Stimulated activated memory B cell treated with anti-CD40 and anti-IgM and Interleukin-4, amounts not matched to agents 10 μg/mL and 1 μg/mL and 100 μg/mL, for 72 hours (primary cell): ENCODE results near the gene SLC12A8.
A peak's percentile ranks its signal among the peaks of the same experiment; 100 is the strongest.

Source experiments
- ATAC-seq: fragments of 150-1000 bp; cut with Tn5 transposase; 2 replicates; pipeline ENCODE4 v1.10.0; 2021
- H3K27ac Mint-ChIP-seq: one replicate; pipeline ENCODE4 v1.8.0; 2022; ENCODE audit warnings: mild to moderate bottlenecking, mixed read lengths
- H3K27me3 Mint-ChIP-seq: one replicate; pipeline ENCODE4 v1.8.0; 2022; ENCODE audit warnings: mixed read lengths
- H3K36me3 Mint-ChIP-seq: one replicate; pipeline ENCODE4 v1.8.0; 2022; ENCODE audit warnings: mixed read lengths
- H3K4me1 Mint-ChIP-seq: one replicate; pipeline ENCODE4 v1.8.0; 2022; ENCODE audit warnings: mixed read lengths
- H3K4me3 Mint-ChIP-seq: one replicate; pipeline ENCODE4 v1.8.0; 2022; ENCODE audit warnings: mild to moderate bottlenecking, moderate library complexity, mixed read lengths
- H3K9me3 Mint-ChIP-seq: one replicate; pipeline ENCODE4 v1.8.0; 2022; ENCODE audit warnings: mixed read lengths

The SLC12A8 gene

DNA sequence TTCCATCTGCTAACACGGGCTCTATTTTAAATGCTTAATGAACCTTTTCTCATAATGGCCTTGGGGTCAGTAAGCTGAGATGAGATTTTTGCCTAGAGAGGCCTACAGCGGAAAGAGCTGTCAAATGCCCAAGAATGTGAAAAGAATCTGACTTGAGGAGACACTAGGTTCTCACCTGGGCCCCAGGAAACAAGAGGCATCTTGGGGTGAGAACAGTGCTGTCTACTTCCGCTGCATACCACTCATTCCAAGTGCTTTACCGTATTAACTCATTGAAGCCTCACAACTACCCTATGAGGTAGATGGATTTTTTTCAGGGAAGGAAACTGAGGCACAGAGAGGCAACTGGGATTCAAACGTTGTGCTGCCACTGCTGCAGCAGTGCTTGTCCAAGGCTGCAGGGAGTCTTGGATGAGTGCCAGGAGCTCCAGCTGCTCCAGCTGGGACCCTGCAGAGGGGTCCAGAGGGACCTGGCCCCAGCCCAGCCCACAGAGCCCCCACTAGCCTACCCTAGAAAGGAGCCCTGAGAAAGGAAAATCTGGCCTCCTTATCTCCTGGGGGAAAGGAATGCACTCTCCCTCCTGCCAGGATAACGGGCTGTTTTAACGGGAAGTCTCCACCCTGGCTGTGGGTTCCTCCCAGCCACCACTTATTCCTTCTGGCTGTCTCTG, 68.4 kb downstream of the SLC12A8 start:
- Mint-ChIP-seq H3K4me3 (no peak overlapping the region), H3K4me1 (peaks cover 86% of the 10 kb centered on the region), H3K27me3 (no peaks in the 10 kb centered on the region), H3K36me3 (no peaks in the 10 kb centered on the region), H3K9me3 (no peaks in the 10 kb centered on the region), H3K27ac (peak overlapping the region; percentile 94)
- no peak for ATAC-seq

DNA sequence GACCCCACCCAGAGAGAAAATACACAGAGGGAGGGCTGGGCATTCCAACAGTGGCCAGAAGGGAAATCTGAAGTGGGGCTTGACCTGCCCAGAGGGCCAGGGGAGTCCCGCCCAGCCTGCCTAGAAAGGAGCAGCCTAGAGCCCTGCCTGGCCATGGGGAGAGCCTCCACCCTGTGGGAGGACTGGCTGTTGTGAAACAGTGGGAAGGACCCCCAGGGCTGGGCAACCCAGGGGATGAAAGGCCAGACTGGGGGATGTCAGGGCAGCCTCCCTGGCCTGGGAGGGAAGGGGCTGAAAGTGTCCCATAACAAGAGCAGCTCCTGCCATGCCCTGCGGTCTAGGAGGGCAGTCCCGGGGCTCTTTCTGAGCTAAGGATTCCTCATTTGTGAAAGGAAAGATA, 69.0 kb downstream of the SLC12A8 start:
- no peak for ATAC-seq
- no peaks in the 10 kb centered on the region for H3K36me3 Mint-ChIP-seq
- H3K27me3 Mint-ChIP-seq = no peaks in the 10 kb centered on the region
- H3K4me3 Mint-ChIP-seq = no peak overlapping the region
- no peaks in the 10 kb centered on the region for H3K9me3 Mint-ChIP-seq
- peaks cover 81% of the 10 kb centered on the region for H3K4me1 Mint-ChIP-seq
- H3K27ac Mint-ChIP-seq = peak overlapping the region; percentile 94

DNA sequence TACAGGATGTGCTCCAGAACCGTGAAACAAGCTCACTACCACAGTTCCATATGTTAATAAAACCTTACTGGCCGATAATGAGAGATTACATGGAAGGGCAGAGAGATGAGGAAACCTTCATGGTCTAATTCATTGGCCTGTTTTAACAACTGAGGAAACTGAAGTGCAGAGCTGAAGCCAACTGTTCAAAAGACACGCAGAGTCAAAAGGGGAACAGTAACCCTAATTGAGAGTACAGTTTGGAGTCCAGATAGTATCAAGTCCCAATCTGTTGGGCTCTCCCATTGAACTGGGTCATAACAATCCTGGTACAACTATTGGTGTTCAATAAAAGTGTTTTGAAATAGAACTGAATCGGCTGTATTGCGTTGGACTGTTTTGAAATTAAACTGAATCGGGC, 69.6 kb downstream of the SLC12A8 start:
- no peaks in the 10 kb centered on the region for H3K27me3 Mint-ChIP-seq
- ATAC-seq = no peak
- H3K9me3 Mint-ChIP-seq = no peaks in the 10 kb centered on the region
- H3K4me1 Mint-ChIP-seq = peaks cover 77% of the 10 kb centered on the region
- H3K36me3 Mint-ChIP-seq = no peaks in the 10 kb centered on the region
- H3K4me3 Mint-ChIP-seq = no peak overlapping the region
- H3K27ac Mint-ChIP-seq = peak overlapping the region; percentile 94

DNA sequence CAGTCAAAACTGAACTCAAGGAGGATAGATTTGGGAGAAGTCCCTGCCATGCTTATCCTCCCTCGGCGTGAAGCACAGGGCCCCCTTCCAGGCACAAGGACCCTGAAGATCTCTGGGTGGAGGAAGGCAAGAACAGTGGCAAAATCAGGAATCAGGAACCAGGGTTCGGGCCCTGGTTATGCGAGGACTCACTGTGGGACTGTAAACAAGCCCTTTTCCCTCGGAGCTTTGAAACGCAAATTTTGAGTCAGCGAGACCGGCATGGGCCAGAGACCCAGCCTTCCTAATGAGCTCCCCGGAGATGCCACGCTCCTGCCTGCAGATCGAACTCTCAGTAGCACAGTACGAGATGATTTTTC, 70.1 kb downstream of the SLC12A8 start:
- peak overlapping the region; percentile 94 for H3K27ac Mint-ChIP-seq
- no peaks in the 10 kb centered on the region for H3K36me3 Mint-ChIP-seq
- H3K4me1 Mint-ChIP-seq = peaks cover 77% of the 10 kb centered on the region
- no peaks in the 10 kb centered on the region for H3K9me3 Mint-ChIP-seq
- H3K4me3 Mint-ChIP-seq = peak overlapping the region; percentile 80
- no peak for ATAC-seq
- no peaks in the 10 kb centered on the region for H3K27me3 Mint-ChIP-seq

DNA sequence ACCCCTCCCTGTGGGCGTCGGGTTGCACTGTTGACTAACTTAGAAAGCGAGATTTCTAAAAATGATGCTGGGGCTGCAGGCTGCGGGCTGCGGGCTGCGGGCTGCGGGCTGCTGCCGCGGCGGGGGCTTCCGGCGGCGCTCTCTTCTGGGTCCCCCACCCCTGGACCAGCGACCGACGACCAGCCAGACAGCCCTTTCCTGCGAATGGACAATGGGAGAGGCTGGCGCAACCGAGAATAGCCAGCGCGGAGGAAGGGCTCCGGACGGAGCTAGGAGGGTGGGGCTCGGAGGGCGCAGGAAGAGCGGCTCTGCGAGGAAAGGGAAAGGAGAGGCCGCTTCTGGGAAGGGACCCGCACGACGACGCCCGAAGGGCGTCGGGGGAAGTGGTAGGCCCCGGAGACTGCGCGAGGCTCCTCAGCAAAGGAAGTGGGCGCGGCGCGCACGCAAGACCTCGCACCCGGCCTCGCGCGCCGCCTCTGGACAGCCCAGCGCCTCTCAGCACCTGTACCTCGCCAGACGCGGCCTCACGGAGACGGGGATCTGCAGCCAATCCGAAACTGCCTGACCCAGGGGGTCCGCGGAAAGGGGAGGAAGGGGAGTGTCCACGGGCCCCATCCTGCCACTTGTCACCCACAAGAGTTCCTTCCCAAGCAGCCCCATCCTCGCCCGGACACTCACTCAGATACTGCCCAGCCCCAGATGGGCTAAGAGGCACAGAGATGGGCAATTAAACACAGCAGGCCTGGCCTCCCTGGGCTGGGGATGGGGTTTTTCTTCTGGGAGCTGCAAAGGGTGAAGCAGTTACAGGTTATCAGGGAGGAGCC, 70.7 kb downstream of the SLC12A8 start:
- Mint-ChIP-seq H3K4me3 (peak overlapping the region; percentile 80), H3K27ac (peak overlapping the region; percentile 94), H3K9me3 (no peaks in the 10 kb centered on the region), H3K4me1 (peaks cover 72% of the 10 kb centered on the region), H3K36me3 (no peaks in the 10 kb centered on the region), H3K27me3 (no peaks in the 10 kb centered on the region)
- peak; percentile 86 for ATAC-seq

DNA sequence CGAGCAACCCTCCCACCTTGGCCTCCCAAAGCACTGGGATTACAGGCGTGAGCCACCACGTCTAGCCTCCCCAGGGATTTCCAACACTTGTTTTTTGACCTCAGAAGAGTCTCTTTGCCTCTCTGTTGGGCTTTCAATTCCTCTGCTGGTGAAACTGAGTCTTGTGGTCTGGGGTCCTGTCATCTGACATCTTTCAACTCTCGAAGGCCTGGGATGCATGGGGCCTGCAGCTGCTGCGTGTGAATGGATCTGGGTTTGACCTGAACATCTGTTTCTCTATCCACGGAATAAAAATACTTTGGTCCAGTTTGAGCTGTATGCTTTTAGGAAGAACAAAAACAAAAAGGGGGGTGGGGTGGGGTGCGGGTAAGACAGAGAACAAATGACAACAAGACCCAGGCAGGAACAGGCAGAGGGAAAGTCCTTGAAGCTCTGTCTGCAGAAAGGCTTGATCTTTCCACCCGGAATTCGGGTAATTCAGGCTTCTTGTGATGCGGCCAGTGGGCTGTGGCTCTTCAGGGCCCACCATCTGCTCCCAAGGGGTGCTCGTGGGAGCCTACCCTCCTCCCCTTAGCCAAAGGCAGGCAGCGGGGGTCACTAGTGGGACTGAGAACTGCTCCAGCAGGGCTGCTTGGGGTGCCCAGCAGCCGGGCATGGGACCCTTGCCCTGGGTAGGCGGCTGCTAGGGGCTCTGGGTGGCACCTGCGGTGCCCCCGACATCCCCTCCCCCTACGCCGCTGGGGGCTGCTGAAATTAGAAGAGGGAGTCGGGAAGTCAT, 71.5 kb downstream of the SLC12A8 start:
- no peaks in the 10 kb centered on the region for H3K27me3 Mint-ChIP-seq

DNA sequence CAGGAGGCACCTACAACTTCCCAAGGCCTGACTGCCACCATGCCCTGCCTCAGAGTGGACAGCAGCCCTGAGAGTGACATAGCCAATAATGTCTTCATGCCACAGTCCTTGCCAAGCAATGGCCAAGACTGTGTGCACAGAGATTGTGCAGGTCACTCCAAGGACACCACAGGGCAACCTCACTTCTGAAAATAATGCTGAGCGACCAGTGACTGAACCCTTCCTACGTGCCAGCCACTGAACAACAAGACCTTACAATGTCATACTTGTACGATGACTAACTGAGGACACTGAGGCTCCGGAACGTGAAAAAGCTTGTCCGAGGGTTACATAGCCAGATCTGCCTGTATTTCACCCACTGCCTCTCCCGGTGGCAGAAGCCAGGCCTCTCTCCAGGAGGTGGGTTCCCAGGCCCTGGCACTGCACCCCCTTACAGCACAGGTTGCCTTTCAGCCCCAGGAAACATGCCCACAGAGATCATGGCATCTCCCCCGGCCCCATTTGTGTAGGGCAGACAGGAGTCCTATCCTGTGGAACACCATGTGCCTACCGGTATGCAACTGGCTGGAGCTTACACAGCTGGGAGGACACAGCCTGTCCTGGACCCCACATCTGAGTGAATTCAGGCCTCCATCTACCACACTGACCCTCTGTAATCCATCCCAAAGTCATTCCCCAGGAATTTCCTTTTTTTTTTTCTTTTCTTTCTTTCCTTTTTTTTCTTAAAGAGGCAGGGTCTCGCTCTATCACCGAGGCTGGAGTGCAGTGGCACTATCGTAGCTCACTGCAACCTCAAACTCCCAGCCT, 72.3 kb downstream of the SLC12A8 start:
- no peak overlapping the region for H3K4me3 Mint-ChIP-seq
- no peaks in the 10 kb centered on the region for H3K9me3 Mint-ChIP-seq
- H3K36me3 Mint-ChIP-seq = no peaks in the 10 kb centered on the region
- no peak for ATAC-seq
- peaks cover 66% of the 10 kb centered on the region for H3K4me1 Mint-ChIP-seq
- peak overlapping the region; percentile 94 for H3K27ac Mint-ChIP-seq
- no peaks in the 10 kb centered on the region for H3K27me3 Mint-ChIP-seq

More for the DNA sequence above, 71.5 kb downstream of the SLC12A8 start:
- no peaks in the 10 kb centered on the region for H3K36me3 Mint-ChIP-seq
- no peak for ATAC-seq
- H3K27ac Mint-ChIP-seq = peak overlapping the region; percentile 94
- H3K4me3 Mint-ChIP-seq = peak overlapping the region; percentile 80
- H3K4me1 Mint-ChIP-seq = peaks cover 72% of the 10 kb centered on the region
- H3K9me3 Mint-ChIP-seq = no peaks in the 10 kb centered on the region

DNA sequence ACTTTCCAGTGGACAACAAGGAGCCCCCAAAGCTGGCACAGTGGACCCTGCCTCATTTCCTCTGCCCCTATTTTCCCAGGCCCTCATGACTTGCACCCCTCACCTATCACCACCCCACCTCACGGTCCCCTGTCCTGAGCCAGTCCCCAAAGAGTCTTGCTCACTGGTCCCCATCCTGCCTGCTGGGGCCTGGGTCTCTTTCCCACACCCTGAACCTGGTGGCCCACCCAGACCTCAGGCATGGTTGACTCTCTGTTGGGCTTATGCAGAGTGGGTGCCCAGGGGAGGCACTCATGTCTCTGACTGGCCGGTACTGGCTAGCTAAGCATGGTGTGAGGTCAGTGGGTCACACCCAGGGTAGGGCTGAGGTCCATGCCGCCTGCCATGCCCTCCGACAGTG, 73.2 kb downstream of the SLC12A8 start:
- Mint-ChIP-seq H3K36me3 (no peaks in the 10 kb centered on the region), H3K9me3 (no peaks in the 10 kb centered on the region), H3K4me3 (no peak overlapping the region), H3K4me1 (peaks cover 64% of the 10 kb centered on the region), H3K27me3 (no peaks in the 10 kb centered on the region), H3K27ac (no peak overlapping the region)
- no peak for ATAC-seq

DNA sequence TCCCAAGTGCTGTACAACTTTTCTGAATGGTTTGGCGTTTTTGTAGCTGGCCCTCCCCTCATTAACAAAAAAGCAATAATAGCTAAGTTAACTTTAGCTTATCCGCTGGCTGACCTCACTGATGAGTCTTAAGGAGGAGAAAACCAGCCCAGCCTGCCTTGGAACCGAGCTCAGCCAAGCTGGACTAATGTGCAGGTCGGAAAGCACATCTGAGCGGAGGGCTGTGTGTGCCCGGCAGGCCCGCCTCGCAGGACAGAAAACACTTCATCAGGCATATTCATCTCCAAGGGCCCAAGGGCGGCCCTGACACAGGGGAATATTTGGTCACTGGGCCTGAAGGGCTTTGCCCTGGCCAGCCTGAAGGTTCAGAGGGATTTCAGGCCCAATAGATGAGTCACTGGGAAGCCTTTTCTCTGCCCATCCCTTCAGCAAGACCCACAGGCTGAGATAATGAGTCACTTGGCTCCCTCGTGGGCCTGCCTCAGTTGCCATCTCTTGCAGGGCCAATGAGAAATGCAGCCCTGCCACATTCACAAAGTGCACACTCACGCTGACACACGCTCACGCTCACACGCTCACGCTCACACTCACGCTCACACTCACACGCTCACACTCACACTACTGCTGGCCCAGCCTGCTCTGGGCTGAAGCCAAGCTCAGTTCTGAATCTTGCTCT, 75.1 kb downstream of the SLC12A8 start:
- H3K36me3 Mint-ChIP-seq = no peaks in the 10 kb centered on the region
- H3K4me1 Mint-ChIP-seq = peaks cover 56% of the 10 kb centered on the region
- no peaks in the 10 kb centered on the region for H3K9me3 Mint-ChIP-seq
- no peaks in the 10 kb centered on the region for H3K27me3 Mint-ChIP-seq
- no peak for ATAC-seq
- no peak overlapping the region for H3K4me3 Mint-ChIP-seq
- H3K27ac Mint-ChIP-seq = no peak overlapping the region

DNA sequence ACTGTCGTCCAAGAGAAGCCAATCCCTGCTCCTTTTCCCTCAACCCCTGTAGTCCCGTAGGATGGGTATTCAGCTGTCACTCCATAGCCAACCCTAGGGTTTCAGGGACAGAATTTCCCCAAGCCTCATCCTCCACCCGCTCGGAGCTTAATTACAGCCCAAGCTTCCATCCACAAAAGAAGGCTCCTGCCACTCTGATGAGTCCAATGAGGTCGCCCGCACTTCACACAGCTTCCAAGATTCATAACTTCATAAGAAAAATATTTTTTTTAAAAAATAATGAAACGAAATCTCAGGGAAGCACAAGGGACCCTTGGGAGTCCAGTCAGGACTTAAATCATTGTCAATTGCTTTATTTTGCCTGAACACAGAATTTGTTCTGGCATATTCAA, 75.6 kb downstream of the SLC12A8 start:
- Mint-ChIP-seq H3K27ac (no peak overlapping the region), H3K4me3 (no peak overlapping the region), H3K4me1 (peaks cover 56% of the 10 kb centered on the region), H3K27me3 (no peaks in the 10 kb centered on the region), H3K36me3 (no peaks in the 10 kb centered on the region), H3K9me3 (no peaks in the 10 kb centered on the region)
- no peak for ATAC-seq

DNA sequence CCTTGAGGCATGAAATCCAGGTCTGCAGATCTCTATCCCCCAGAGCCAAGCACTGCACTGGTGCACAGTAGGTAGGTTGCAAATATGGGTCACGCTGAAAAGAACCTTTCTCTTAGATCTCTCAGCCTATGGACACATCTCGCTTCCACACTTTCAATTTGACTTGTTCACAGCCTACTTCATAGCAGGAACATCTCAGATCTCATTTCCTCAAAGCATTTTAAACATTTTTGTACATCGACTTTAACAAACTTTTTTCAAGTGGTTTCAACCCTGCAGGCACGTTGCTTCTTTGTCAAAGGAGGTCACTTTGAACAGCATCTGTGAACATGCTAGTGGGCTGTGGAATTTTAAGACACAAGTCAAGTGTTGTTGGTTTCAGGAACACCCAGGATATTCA, 76.0 kb downstream of the SLC12A8 start:
- Mint-ChIP-seq H3K9me3 (no peaks in the 10 kb centered on the region), H3K27me3 (no peaks in the 10 kb centered on the region), H3K4me1 (peaks cover 53% of the 10 kb centered on the region), H3K4me3 (no peak overlapping the region), H3K36me3 (no peaks in the 10 kb centered on the region), H3K27ac (peak overlapping the region; percentile 25)
- ATAC-seq = peak; percentile 61

DNA sequence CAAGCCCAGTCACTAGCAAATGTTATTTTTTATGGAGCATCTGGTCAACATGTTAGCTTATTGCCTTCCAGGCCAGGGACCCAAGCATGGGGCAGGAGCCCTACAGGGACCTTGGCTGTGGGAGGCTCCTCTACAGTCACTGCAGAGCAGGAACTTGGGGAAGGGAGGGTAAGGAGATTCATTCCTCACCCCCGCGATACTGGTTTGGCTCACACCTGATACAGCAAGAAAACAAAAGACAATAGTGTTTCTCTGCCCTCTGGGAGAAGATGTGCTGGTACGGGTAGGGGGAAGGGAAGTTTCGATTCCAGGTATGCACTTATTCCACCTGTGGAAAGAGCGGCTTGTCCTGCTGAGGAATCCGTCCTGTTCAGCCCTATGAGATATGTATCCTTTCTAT, 77.6 kb downstream of the SLC12A8 start:
- H3K9me3 Mint-ChIP-seq = no peaks in the 10 kb centered on the region
- H3K36me3 Mint-ChIP-seq = no peaks in the 10 kb centered on the region
- peaks cover 38% of the 10 kb centered on the region for H3K4me1 Mint-ChIP-seq
- no peak overlapping the region for H3K4me3 Mint-ChIP-seq
- no peak for ATAC-seq
- H3K27me3 Mint-ChIP-seq = no peaks in the 10 kb centered on the region
- no peak overlapping the region for H3K27ac Mint-ChIP-seq

DNA sequence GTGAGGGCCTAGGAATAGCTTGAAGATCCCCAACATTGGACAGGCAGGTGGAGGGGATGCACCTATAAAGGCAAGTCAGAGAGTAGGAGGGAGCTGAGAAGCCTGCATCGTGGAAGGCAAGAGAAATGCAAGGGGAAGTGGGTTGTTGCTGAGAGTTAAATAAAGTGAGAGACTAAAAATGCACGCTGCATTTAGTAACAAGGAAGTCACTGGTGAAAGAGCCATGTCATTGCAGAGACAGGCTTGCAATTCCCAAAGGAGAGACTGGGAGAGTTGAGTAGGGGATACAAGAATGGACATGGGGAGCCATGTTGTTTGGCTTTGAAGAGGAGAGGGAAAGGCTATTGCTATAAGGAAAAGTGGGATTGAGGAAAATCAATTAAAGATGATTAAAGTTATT, 79.7 kb downstream of the SLC12A8 start:
- peak; percentile 53 for ATAC-seq
- Mint-ChIP-seq H3K4me3 (no peak overlapping the region), H3K27me3 (no peaks in the 10 kb centered on the region), H3K36me3 (no peaks in the 10 kb centered on the region), H3K27ac (peak overlapping the region; percentile 70), H3K9me3 (no peaks in the 10 kb centered on the region), H3K4me1 (peaks cover 35% of the 10 kb centered on the region)

DNA sequence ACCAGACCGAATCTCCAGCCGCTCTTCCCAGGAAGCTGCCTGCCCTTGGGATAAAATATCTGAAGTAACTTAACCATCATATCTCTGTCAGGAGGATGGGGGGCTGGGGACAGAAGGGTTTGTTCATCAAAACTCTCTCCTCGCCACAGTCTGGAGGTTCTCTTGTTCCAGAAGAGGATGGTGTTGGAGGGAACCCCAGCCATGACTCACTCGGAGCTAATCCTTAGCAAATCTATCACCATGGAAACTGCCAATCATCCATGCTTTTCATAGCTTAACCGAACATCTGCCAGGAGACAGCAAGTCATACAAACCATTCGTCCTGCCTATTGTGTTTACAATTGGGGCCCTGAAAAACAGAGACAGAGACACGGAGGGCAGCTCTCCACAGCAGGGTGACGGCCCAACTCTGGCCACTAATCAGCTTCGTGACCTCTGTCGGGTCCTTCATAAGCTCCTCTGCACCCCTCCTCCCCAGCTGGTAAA, 83.0 kb downstream of the SLC12A8 start:
- Mint-ChIP-seq H3K9me3 (no peaks in the 10 kb centered on the region), H3K27me3 (no peaks in the 10 kb centered on the region), H3K27ac (no peak overlapping the region), H3K36me3 (no peaks in the 10 kb centered on the region), H3K4me1 (peaks cover 34% of the 10 kb centered on the region), H3K4me3 (no peak overlapping the region)
- no peak for ATAC-seq
